CD4-positive, alpha-beta T cell treated with Interleukin-2 at 100 ng/mL for 4 hours (primary cell): Measurements from ENCODE around the gene NFAT5.
A peak's percentile ranks its signal among the peaks of the same experiment; 100 is the strongest.
"Not testable (repeated sequence)": the region's sequence is repeated elsewhere in the genome, so short reads cannot be mapped to it uniquely, and the experiment has no call there.

Experiments
- DNase-seq: peaks from one replicate; pipeline ENCODE4 v3.0.0-alpha.2; 2020; ENCODE audit warnings: low spot score

Gene NFAT5

GRCh38 chr16:69565671-69566239 lies at the start of gene NFAT5:
Gene NFAT5, plus strand, starts transcription at chr16:69565966. Its CDS starts 336 bp downstream, at chr16:69566302.
- DNase-seq: peak; percentile 89

GRCh38 chr16:69517914-69518313 lies 47.9 kb upstream of the NFAT5 start:
- not testable (repeated sequence) for DNase-seq

GRCh38 chr16:69520413-69520799 lies 45.4 kb upstream of the NFAT5 start:
- DNase-seq: no peak

GRCh38 chr16:69520800-69521602 lies 44.8 kb upstream of the NFAT5 start:
- DNase-seq: no peak

- no peak for DNase-seq
Observed at GRCh38 chr16:69522041-69522578, 43.7 kb upstream of the NFAT5 start.

- no peak for DNase-seq
Observed at GRCh38 chr16:69522732-69523404, 42.9 kb upstream of the NFAT5 start.

- DNase-seq: no peak
Observed at GRCh38 chr16:69523566-69524305, 42.0 kb upstream of the NFAT5 start.

- DNase-seq: no peak
Observed at GRCh38 chr16:69526831-69527655, 38.7 kb upstream of the NFAT5 start.

GRCh38 chr16:69531988-69532387 lies 33.8 kb upstream of the NFAT5 start:
- no peak for DNase-seq

- DNase-seq: no peak
Observed at GRCh38 chr16:69532641-69533455, 32.9 kb upstream of the NFAT5 start.

- DNase-seq: no peak
Observed at GRCh38 chr16:69534720-69535119, 31.0 kb upstream of the NFAT5 start.

- no peak for DNase-seq
Observed at GRCh38 chr16:69535123-69536050, 30.4 kb upstream of the NFAT5 start.

- no peak for DNase-seq
Observed at GRCh38 chr16:69537706-69538080, 28.1 kb upstream of the NFAT5 start.

GRCh38 chr16:69538808-69539207 lies 27.0 kb upstream of the NFAT5 start:
- DNase-seq: no peak

- no peak for DNase-seq
Observed at GRCh38 chr16:69542974-69543373, 22.8 kb upstream of the NFAT5 start.

GRCh38 chr16:69544088-69544487 lies 21.7 kb upstream of the NFAT5 start:
- no peak for DNase-seq

- DNase-seq: not testable (repeated sequence)
Observed at GRCh38 chr16:69546663-69547062, 19.1 kb upstream of the NFAT5 start.

GRCh38 chr16:69553332-69553731 lies 12.4 kb upstream of the NFAT5 start:
- DNase-seq: no peak

GRCh38 chr16:69554495-69554894 lies 11.3 kb upstream of the NFAT5 start:
- no peak for DNase-seq
